ENCODE data around the gene RIGI.
"Not testable (repeated sequence)": the region's sequence is repeated elsewhere in the genome, so short reads cannot be mapped to it uniquely, and the experiment has no call there.

The RIGI gene

GRCh38 chr9:32550562-32551275, 24.7 kb upstream of the RIGI start:
- Histone ChIP-seq H3K27ac (ENCODE audit: low read depth, low read length) (peak overlapping the region; percentile 92), H3K27me3 (ENCODE audit: control insufficient read depth, low read length) (no peaks in the 10 kb centered on the region), H3K4me3 (ENCODE audit: low read length) (peak overlapping the region; percentile 88), H3K36me3 (ENCODE audit: control insufficient read depth, low read length) (peaks cover 48% of the 10 kb centered on the region), H3K79me2 (ENCODE audit: control insufficient read depth, low read length) (peaks cover 91% of the 10 kb centered on the region), H3K4me2 (ENCODE audit: low read length) (peak overlapping the region; percentile 94), H3K9me2 (replicated peaks; ENCODE audit: control insufficient read depth, low read length) (no peaks in the 10 kb centered on the region), H4K20me1 (ENCODE audit: control insufficient read depth, insufficient read depth, low read depth, low read length) (peaks cover 27% of the 10 kb centered on the region), H3K4me1 (ENCODE audit: control insufficient read depth, low read length) (peaks cover 20% of the 10 kb centered on the region), H3F3A (ENCODE audit: control insufficient read depth, insufficient read depth) (peaks cover 11% of the 10 kb centered on the region), H3K9me3 (ENCODE audit: control insufficient read depth, insufficient read depth, low read length) (no peaks in the 10 kb centered on the region)
- TF ChIP-seq CTCF (IDR thresholded peaks at IDR 0.05; ENCODE audit: low read depth, low read length, poor library complexity, severe bottlenecking) (peak; percentile 21), EZH2phosphoT487 (IDR thresholded peaks at IDR 0.05; ENCODE audit: borderline replicate concordance, low read length) (no peak)

GRCh38 chr9:32550150-32550561, 24.2 kb upstream of the RIGI start:
- H4K20me1 ChIP-seq (ENCODE audit: control insufficient read depth, insufficient read depth, low read depth, low read length), result peaks cover 27% of the 10 kb centered on the region
- peak overlapping the region; percentile 88 for H3K4me3 ChIP-seq (ENCODE audit: low read length)
- no peaks in the 10 kb centered on the region for H3K27me3 ChIP-seq (ENCODE audit: control insufficient read depth, low read length)
- peaks cover 11% of the 10 kb centered on the region for H3F3A ChIP-seq (ENCODE audit: control insufficient read depth, insufficient read depth)
- TF ChIP-seq CTCF (IDR thresholded peaks at IDR 0.05; ENCODE audit: low read depth, low read length, poor library complexity, severe bottlenecking) (no peak), EZH2phosphoT487 (IDR thresholded peaks at IDR 0.05; ENCODE audit: borderline replicate concordance, low read length) (no peak)
- H3K4me1 ChIP-seq (ENCODE audit: control insufficient read depth, low read length), result peaks cover 20% of the 10 kb centered on the region
- H3K9me3 ChIP-seq (ENCODE audit: control insufficient read depth, insufficient read depth, low read length), result no peaks in the 10 kb centered on the region
- peaks cover 47% of the 10 kb centered on the region for H3K36me3 ChIP-seq (ENCODE audit: control insufficient read depth, low read length)
- no peaks in the 10 kb centered on the region for H3K9me2 ChIP-seq (replicated peaks; ENCODE audit: control insufficient read depth, low read length)
- H3K79me2 ChIP-seq (ENCODE audit: control insufficient read depth, low read length), result peaks cover 93% of the 10 kb centered on the region
- H3K27ac ChIP-seq (ENCODE audit: low read depth, low read length), result 0 out of 2 replicates have a peak overlapping the region, but pooled peaks have one; percentile 15
- peak overlapping the region; percentile 94 for H3K4me2 ChIP-seq (ENCODE audit: low read length)

- H3K27me3 ChIP-seq (ENCODE audit: control insufficient read depth, low read length); H3K9me3 ChIP-seq (ENCODE audit: control insufficient read depth, insufficient read depth, low read length); H3K27ac ChIP-seq (ENCODE audit: low read depth, low read length); H3K9me2 ChIP-seq (replicated peaks; ENCODE audit: control insufficient read depth, low read length); H3K4me3 ChIP-seq (ENCODE audit: low read length); H3F3A ChIP-seq (ENCODE audit: control insufficient read depth, insufficient read depth); H3K4me2 ChIP-seq (ENCODE audit: low read length): not testable (repeated sequence)
- Histone ChIP-seq H4K20me1 (ENCODE audit: control insufficient read depth, insufficient read depth, low read depth, low read length) (peaks cover 39% of the 10 kb centered on the region), H3K79me2 (ENCODE audit: control insufficient read depth, low read length) (peaks cover 95% of the 10 kb centered on the region), H3K36me3 (ENCODE audit: control insufficient read depth, low read length) (peaks cover 58% of the 10 kb centered on the region), H3K4me1 (ENCODE audit: control insufficient read depth, low read length) (peaks cover 11% of the 10 kb centered on the region)
Observed at GRCh38 chr9:32548213-32548612, 22.2 kb upstream of the RIGI start.

- H3K9me3 ChIP-seq (ENCODE audit: control insufficient read depth, insufficient read depth, low read length), result no peaks in the 10 kb centered on the region
- no peak for TF ChIP-seq CTCF (IDR thresholded peaks at IDR 0.05; ENCODE audit: low read depth, low read length, poor library complexity, severe bottlenecking)
- no peak for TF ChIP-seq EZH2phosphoT487 (IDR thresholded peaks at IDR 0.05; ENCODE audit: borderline replicate concordance, low read length)
- no peaks in the 10 kb centered on the region for H3K27me3 ChIP-seq (ENCODE audit: control insufficient read depth, low read length)
- H3K36me3 ChIP-seq (ENCODE audit: control insufficient read depth, low read length), result peaks cover 71% of the 10 kb centered on the region
- peaks cover 97% of the 10 kb centered on the region for H3K79me2 ChIP-seq (ENCODE audit: control insufficient read depth, low read length)
- H3K4me3 ChIP-seq (ENCODE audit: low read length), result no peak overlapping the region
- no peaks in the 10 kb centered on the region for H3K9me2 ChIP-seq (replicated peaks; ENCODE audit: control insufficient read depth, low read length)
- no peak overlapping the region for H3K27ac ChIP-seq (ENCODE audit: low read depth, low read length)
- no peaks in the 10 kb centered on the region for H3F3A ChIP-seq (ENCODE audit: control insufficient read depth, insufficient read depth)
- H3K4me1 ChIP-seq (ENCODE audit: control insufficient read depth, low read length), result peaks cover 7% of the 10 kb centered on the region
- no peak overlapping the region for H3K4me2 ChIP-seq (ENCODE audit: low read length)
- peaks cover 45% of the 10 kb centered on the region for H4K20me1 ChIP-seq (ENCODE audit: control insufficient read depth, insufficient read depth, low read depth, low read length)
Observed at GRCh38 chr9:32545884-32546283, 19.9 kb upstream of the RIGI start.
